AG08396 (cell line): ENCODE results near the gene ASIC2.
A peak's percentile ranks its signal among the peaks of the same experiment; 100 is the strongest.

ENCODE experiments used
- DNase-seq: peaks from one replicate; pipeline ENCODE4 v3.0.0; 2012; ENCODE audit warnings: low spot score, mixed read lengths

The ASIC2 gene

DNA sequence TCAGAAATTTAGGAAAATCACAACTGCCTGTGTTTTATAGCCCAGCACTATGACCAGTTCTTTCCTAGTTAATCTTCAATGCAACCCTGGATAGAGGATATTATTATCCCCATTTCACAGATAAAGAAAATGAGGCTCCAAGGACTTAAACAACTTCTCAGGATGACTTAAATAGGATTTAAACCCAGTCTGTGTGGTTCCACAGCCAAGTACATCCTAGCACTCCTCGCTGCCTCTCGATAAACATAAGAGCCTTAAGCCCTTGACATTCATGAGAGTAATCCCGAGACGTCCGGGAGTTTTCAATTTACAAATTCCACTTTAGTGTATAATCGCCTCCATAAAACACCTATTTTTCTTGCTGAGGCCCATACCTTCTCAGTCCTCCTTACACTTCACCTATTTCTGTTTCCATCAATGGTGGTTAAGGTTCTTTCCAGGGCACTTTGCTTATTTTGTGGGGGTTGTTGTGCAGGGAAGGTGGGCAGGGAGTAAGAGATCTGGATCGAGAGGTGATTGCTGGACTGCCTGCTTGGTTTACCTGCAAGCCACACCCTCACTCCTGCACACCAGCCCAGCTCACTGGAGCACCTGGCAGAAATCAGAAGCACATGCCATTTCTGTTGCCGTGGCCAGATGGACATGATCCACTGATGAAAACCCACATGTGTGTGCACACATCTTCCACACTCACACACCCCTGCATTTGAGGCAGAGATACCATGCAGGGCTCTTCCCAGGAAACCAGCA, 50.5 kb downstream of the ASIC2 start:
- no peak for DNase-seq

- DNase-seq, result peak; percentile 25
Measured at GRCh38 chr17:33241390-33241789, 51.7 kb downstream of the ASIC2 start.

GRCh38 chr17:33240362-33240761, 52.7 kb downstream of the ASIC2 start:
- no peak for DNase-seq

- no peak for DNase-seq
Measured at GRCh38 chr17:33239702-33240101, 53.4 kb downstream of the ASIC2 start.

DNA sequence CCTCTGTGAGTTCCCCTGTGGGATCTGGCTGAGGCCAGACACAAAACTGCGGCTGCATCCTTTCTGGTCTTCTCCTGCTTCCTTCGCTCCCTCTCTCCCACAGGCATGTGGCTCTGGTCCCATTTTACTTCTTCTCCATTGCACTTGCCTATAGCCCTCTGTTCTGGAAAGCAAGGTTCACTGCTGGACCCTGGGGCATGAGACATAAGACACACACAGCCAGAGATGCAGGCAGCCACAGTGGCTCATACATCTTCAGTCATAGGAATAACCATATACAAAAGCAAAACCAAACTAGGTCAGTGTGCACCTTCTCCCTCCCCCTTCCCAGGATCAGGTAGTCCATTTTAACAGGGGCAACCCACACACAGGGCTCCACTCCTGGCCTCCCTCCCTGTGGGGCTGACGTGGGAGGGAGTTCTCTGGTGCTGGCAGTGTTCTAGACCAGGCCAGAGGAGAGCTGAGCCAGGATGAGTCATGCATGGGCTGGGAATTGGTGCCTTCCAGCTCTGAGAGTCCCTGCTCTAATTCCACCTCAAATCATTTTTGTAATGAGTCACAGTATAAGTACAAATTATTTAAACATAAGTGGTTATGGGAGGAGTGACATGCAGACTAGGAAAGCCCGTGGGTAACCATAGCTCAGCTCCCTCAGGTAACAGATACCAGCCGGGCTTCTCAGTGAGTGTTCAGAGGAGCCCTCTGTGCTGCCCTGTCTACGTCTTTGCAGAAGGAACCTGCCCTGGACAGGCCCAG, 58.0 kb downstream of the ASIC2 start:
- DNase-seq, result peak; percentile 90

GRCh38 chr17:33234233-33234632, 58.9 kb downstream of the ASIC2 start:
- DNase-seq, result no peak

DNA sequence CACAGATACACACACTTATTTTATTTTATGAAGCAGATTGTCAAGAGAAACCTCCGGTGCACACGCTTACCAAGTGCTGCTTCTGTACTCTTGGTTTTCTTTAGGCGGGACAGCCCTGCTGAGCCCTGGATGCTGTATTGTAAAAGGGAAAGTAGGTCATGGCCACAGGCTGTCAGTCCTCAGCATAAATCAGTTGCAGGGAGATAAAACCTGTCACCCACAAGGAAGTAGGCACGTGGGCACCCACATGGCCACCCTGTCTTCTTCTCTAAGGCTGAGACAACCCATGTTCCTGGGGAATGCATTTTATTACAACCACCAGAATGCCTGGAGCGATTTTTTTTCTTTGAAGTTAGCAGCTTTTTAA, 59.3 kb downstream of the ASIC2 start:
- peak; percentile 12 for DNase-seq

- no peak for DNase-seq
Measured at GRCh38 chr17:33229499-33229898, 63.6 kb downstream of the ASIC2 start.

DNA sequence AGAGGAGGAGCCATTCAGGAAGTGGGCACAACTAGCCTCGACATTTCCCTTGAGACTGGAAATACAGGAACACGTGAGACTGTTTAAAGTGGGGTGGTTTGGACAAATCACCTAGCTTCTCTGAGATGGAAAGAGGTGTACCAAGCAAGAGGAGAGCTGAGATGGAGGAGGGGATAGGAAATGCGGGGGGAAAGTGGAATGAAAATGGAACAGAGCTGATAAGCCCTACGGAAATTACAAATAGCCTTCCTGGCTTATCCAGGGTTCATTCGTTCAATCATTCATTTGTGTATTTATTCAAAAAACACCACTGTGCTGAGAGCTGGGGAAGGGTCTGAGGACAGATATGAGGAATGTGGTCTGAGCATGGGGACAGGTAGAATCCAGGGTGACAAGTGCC, 64.1 kb downstream of the ASIC2 start:
- no peak for DNase-seq

GRCh38 chr17:33228548-33228947, 64.5 kb downstream of the ASIC2 start:
- no peak for DNase-seq

GRCh38 chr17:33227911-33228310, 65.2 kb downstream of the ASIC2 start:
- no peak for DNase-seq

DNA sequence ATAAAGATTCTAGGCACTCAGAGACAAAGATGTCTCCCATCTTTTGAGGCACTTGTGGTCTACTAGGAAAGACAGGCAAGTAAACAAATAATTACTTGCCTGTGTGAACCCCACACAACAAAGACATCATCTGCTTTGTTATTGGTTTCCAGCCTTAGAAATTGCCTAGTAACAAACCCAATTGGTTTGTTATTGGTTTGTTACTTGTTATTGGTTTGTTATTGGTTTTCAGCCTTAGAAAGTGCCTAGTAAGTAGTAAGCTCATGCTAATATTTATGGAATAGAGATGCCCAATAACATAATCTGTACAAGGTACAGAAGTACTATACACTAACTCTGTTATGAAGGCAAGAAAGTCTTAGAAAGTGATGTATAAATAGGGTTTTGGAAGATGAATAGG, 67.1 kb downstream of the ASIC2 start:
- DNase-seq, result no peak

DNA sequence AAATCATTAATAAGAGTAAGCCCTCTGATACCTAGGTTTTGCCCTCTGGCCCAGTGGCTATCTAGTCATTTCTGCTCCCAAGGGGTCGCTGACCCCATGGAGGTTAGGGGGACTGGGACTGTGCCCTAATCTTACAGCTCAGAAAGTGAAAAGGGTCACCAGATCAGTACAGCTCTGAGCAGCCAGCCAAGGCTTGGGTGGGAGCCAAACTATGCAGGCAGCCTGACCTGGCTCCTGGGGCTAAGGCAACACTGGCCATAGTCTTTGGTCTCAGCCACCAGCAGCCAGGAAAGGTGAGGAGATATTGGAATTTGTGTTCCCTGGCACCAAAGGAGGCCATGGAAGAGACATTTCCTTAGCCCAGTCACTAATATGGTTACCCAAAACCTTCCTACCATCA, 67.6 kb downstream of the ASIC2 start:
- DNase-seq, result no peak

DNA sequence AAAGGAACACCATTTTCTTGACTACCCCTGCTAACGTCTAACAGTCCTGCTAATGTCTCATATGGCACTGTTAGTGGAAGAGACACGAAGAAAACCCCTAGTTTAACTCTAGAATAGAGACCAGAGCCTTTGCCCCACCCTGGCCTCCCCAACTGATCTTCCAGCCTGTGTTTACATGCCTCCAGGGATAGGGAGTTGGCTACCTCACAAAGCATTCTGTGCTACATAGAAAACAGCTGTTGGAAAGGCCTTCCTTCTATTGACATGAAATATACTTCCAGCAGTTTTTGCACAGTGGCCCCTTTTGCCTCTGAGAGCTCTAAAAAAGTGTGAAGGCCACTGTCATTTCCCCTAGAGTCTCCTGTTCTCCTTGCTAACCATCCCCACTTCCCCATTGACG, 73.1 kb downstream of the ASIC2 start:
- no peak for DNase-seq

GRCh38 chr17:33218698-33219601, 74.1 kb downstream of the ASIC2 start:
- DNase-seq, result peak; percentile 51

DNA sequence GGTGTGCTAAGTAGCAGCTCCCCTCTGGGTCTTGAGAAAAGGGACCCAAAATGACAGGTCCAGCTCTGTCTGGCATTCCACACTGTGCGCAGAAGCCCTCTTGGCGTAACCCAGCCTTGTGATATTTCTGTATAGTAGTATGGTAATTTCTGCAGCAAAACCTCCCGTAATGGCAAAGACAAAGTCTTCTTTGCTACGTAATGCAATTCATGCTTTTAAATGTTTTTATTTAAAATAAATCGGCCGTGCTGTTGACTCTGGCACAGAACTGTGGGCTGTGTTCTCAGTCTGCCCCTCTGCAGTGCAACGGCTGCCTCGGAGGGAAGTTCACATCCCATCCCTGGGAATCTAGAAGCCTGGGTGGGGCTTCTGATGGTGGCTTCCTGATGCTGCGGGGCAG, 75.2 kb downstream of the ASIC2 start:
- no peak for DNase-seq

DNA sequence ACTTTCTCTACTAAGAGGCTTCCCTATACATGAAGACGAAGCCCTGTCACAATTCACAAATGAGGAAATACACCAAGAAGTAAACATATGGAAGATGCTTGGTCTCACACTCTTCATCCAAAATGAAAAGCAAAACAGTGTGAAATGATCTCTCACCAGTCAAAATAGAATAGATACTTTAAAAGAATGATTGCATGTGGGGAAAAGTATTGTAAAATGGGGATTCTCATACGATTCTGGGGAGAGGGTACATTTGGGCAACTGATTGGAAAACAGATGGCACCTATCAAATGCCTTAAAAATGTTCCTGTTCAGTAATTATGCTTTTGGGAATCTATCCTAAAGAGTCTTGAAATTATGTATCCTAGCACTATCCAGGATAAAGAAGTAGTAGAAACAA, 78.1 kb downstream of the ASIC2 start:
- no peak for DNase-seq

GRCh38 chr17:33210285-33210684, 82.8 kb downstream of the ASIC2 start:
- DNase-seq, result no peak

- no peak for DNase-seq
Measured at GRCh38 chr17:33209671-33210070, 83.4 kb downstream of the ASIC2 start.

- DNase-seq, result no peak
Measured at GRCh38 chr17:33207231-33207630, 85.9 kb downstream of the ASIC2 start.

DNA sequence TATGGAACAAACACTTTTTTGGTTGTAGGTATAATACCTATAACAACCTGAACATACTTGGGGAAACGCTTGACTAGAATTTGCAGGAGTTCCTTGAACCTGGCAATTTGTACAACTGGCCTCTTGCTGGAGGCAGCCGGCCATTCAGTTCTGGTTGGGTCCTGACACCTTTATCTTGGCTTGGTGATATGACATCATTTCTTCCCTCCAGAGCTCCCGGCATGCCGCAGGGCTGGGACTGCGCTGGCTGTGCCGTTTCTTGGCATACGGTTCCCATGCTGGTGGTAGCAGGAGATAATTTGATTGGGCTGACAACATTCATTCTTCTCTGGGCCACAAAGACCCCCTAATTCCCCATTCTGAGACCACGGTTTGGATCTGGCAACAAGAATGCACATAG, 87.5 kb downstream of the ASIC2 start:
- no peak for DNase-seq

GRCh38 chr17:33204701-33205100, 88.4 kb downstream of the ASIC2 start:
- no peak for DNase-seq

- no peak for DNase-seq
Measured at GRCh38 chr17:33204156-33204555, 88.9 kb downstream of the ASIC2 start.
